ENCODE results near the gene LAMA2.

The LAMA2 gene

GRCh38 chr6:129501740-129502660 lies 619.1 kb downstream of the LAMA2 start:
- TF ChIP-seq CTCF (IDR thresholded peaks at IDR 0.05; ENCODE audit: extremely low read depth, missing control alignments): no peak
- no peak for DNase-seq (ENCODE audit: low spot score)

- DNase-seq (ENCODE audit: low spot score): no peak
- no peak for TF ChIP-seq CTCF (IDR thresholded peaks at IDR 0.05; ENCODE audit: extremely low read depth, missing control alignments)
Measured at GRCh38 chr6:129504456-129504855, 621.5 kb downstream of the LAMA2 start.

- no peak for DNase-seq (ENCODE audit: low spot score)
- no peak for TF ChIP-seq CTCF (IDR thresholded peaks at IDR 0.05; ENCODE audit: extremely low read depth, missing control alignments)
Measured at GRCh38 chr6:129507059-129507807, 624.3 kb downstream of the LAMA2 start.

GRCh38 chr6:129507846-129508245 lies 624.9 kb downstream of the LAMA2 start:
- no peak for DNase-seq (ENCODE audit: low spot score)
- TF ChIP-seq CTCF (IDR thresholded peaks at IDR 0.05; ENCODE audit: extremely low read depth, missing control alignments): no peak

- no peak for DNase-seq (ENCODE audit: low spot score)
- no peak for TF ChIP-seq CTCF (IDR thresholded peaks at IDR 0.05; ENCODE audit: extremely low read depth, missing control alignments)
Measured at GRCh38 chr6:129508477-129509145, 625.7 kb downstream of the LAMA2 start.

GRCh38 chr6:129510950-129511349 lies 628.0 kb downstream of the LAMA2 start:
- DNase-seq (ENCODE audit: low spot score): no peak

More at GRCh38 chr6:129510950-129511349, 628.0 kb downstream of the LAMA2 start:
- no peak for TF ChIP-seq CTCF (IDR thresholded peaks at IDR 0.05; ENCODE audit: extremely low read depth, missing control alignments)
